Measurements from ENCODE around the gene PRM2.

PRM2 gene

GRCh38 chr16:11259655-11260595 lies 16.4 kb downstream of the PRM2 start:
- no peak for DNase-seq

DNA sequence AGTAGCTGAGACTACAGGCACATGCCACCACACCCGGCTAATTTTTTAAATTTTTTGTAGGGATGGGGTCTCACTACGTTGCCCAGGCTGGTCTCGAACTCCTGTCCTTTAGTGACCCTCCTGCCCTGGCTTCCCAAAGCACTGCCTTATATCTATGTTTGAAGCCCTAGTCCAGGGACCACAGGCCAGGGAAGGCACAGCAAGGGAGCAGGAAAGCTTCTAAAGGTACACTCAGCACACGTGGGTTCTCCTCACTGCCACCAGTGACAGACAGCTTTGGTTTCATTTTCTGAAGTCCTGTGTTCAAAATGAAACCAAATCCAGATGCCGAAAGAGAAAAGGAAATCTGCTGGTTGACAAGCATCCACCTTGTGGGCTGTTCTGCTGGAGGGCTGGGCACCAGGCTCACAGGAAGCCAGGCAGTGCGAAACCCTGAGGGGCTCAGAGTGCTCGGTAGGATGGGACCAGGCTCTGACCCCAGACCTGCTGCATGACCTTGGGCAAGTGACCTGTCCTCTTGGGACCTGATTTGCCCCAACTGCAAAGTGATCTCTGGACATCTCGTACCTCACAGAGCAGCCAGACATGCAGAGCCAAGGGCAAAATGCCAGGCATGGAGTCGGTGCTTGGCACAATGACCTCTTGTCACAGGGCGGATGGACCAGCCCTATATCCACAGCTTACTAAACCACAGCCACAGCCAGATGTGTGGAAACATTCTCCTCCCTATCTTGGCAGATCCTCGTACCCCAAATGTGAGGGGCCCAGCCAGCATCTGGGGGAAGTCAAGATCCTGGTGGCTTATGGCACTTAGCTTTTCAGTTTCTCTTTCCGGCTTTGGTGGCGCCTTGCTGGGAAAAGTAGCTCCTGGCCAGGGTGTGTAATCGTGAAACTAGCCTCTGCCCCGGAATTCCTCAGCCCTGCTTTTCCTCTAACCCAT lies 17.5 kb downstream of the PRM2 start:
- DNase-seq = peak; percentile 6 to 60 (median 32)

DNA sequence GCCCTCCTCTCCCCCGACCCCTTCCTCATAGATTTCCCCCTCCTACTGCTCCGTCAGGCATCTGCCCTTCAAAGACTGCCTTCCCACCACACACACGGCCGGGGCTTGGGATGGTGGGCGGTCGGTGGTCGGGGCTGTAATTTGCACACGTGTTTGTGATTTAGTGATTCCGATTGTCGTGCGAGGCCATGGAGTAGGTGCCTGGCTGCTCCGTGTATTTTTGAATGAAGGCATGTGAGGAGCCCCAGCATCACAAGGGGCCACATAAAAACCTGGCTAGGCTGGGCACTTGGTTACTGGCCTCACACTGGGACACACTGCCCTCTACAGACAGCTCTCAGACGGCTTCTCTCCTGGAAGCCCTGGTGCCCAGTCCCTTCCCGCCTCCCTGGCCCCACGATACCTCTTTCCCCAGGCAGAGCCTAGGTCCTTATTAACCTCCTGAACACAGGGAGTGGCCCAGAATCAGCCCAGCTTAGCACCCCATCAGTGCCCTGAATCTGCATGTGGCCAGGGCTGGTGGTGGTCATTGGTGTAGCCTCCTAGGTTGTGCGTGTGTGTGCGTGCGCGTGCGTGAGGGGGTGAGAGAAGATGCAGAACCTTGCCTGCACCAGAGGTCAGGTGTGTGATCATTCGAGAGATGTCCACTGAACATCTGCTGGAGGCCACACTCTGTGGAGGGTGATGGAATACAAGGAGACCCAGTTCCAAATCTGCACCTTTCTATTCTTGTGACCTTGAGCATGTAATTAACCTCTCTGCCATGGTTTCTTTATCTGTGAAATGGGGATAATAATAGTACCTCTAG lies 18.9 kb downstream of the PRM2 start:
- peak; percentile 15 to 43 (median 30) for DNase-seq

- peak in 4 of 6 experiments; percentile 11 to 49 (median 44) for DNase-seq
Observed at GRCh38 chr16:11256661-11257130, 19.6 kb downstream of the PRM2 start.

- peak; percentile 70 to 90 (median 84) for DNase-seq
Observed at GRCh38 chr16:11255737-11256660, 20.3 kb downstream of the PRM2 start, which contains the start of gene SOCS1. Gene SOCS1 (minus strand): TSS chr16:11256204. CDS start chr16:11255478, 726 bp downstream.

- DNase-seq = peak; percentile 56 to 85 (median 74)
Observed at GRCh38 chr16:11254913-11255736, 21.2 kb downstream of the PRM2 start.

- DNase-seq = peak in 2 of 6 experiments; percentile 39 to 48
Observed at GRCh38 chr16:11253995-11254912, 22.0 kb downstream of the PRM2 start.

DNA sequence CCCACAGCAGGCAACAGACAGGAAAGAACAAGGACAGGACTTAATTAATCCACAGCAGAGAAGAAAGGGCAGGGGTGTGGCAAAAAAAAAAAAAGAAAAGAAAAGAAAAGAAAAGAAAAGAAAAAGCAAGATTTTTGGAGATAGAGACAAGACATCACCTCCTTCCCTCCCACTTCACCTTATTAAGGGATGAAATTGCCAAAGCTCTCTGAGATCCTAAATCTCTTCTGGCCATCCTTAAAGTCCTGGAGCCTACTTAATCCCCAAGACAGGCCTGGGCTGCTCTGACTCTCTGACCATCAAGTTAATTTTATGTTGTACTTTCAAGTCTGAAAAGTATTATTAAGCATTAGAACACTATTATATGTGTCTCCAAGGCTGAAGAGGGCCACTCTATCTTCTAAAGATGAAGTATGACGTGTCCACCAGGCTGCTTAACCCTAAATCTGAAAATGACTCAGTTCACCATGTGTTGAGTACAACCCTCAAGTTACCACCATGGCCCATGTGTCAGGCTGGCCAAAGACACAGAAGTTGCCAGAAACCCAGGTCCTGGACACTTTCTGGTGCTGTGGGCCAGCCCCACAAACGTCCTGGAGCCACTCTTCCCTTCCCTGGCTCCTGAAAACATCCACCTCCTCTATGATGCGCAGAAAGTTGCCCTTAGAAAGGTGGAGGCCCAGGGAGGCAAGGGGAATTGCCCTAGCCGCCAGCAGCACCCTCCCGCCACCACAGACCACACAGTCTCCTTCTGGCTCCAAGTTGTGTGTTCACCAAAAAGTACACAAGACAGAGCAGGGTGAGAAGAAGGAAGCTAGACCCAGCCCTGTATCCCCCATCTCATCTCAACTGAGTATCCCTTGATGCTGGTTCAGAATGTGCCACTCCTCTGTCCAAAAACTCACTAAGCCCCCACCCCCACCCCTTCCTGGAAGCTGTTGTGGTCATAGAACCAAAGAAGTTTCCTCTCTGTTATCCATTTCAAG lies 23.0 kb downstream of the PRM2 start:
- peak in 3 of 6 experiments; percentile 16 to 39 (median 18) for DNase-seq

DNA sequence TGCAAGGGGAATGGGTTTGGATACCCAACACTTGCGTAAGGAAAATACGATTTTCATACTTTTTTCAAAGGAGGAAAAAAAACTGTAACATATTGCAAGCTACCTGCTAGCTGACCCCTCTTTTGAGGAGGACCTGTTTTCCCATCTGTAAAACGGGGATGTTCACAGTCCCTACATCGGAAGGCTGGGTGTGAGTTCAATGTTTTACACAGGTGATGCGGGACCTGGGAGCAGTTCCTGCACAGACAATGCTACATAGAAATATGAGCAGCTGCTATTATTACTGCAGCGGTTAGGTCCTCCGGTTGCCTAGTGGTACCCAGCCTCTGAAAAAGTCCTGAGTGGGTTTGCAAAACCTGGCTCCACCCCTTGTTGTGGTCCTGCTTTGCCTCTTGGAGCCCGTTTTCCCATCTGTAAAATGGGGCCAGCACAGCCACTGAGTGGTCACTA lies 23.8 kb downstream of the PRM2 start:
- no peak for DNase-seq

DNA sequence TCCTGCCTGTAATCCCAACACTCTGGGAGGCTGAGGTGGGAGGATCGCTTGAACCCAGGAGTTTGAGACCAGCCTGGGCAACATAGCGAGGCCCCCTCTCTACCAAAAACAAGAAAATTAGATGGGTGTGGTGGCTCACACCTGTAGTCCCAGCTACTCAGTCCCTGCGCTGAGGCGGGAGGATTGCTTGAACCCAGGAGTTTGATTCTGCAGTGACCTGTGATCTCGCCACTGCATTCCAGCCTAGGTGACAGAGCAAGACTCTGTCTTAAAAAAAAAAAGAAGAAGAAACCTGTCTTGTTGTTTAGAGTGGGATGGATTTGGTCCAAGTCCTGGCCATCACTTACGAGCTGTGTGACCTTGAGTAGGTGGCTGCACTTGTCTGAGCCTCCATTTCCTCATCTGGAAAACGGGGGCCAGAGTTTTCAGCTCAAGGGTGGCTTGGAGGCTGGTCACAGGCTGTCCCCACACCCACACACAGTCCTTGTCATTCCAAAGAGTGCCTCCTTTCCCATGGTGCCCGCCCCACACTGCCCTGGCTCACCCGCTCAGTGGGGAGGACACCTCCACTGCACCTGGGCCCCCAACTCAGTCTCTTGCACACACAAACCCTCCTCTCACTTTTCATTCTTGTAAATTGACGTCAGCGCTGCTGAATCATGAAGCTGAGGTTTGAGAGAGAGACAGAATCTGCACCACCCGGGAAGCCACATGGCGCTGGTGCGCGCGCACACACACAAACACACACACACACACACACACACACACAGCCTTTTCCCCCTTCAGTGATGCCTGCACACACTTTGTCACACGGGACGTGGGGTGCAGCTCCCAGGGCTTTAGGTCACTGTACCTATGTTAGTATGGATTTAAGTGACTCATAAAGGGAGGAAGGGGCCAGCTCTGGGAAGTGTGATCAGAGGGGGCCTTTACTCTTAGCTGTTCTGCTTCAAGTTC lies 24.5 kb downstream of the PRM2 start:
- DNase-seq = peak; percentile 49 to 75 (median 64)

DNA sequence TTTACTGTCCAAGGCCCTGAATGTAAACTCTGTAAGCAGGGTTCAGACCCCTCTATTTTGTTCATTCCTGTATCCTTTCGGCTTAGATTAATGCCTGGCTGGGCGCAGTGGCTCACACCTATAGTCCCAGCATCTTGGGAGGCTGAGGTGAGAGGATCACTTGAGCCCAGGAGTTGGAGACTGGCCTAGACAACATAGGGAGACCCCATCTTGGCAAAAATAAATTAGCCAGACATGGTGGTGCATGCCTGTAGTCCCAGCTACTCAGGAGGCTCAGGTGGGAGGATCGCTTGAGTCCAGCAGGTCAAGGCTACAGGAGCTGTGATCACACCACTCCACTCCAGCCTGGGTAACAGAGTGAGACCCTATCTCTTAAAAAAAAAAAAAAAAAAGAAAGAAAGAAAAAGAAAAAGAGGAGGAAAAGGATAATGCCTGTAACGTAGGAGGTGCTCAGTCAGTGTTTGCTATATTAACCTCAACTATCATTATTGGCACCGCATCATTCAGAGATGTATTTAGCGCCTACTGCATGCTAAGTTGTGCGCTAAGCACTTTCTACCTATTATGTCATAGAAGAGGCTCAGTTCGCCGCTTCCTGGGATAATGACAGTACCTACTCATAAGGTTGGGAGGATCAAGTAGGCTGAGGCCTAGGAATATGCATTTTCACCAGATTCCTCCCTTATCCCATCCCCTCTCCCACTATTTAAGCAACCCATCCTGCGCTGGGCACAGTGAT lies 25.3 kb downstream of the PRM2 start:
- peak in 1 of 6 experiments; percentile 16 for DNase-seq

- no peak for DNase-seq
Observed at GRCh38 chr16:11250091-11250785, 26.0 kb downstream of the PRM2 start.

DNA sequence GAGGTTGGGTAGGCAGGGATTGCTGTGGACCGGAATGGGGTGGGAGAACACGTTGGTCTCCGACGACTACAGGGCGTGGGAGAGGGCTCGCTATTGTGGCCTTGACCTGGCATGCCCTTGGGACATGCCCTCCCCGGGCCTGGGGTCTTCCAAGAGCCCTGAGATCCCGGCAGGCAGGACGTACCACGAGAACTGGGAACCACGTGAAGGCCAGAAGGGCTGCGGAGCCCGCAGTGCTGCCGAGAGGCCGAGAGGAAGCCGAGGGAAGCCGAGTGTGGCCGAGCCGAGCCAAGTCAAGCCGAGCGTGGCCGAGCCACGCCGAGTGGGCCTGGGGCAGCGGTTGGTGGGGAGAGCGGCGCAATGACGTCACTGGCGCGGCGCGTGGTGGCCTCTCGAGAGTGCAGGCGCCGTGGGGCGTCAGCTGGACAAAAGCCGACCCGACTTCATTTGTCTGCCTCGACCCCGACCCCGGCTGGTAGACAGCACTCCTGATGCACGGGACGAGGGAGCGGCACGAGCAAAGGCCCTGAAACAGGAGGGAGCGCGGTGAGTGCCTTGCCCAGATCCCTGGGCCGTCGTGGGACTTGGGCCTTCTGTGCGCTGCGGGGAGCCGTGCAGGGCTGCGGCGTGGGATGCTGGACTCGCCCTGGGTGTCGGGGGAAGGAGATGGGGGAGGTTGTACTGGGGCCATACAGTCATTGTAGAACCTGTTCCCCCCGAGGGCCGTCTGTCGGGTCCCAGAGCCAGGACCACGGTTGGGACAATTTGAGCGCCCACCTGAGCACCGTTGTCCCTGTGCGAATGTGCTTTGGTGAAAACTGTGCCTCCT lies 26.8 kb downstream of the PRM2 start:
- DNase-seq = no peak

DNA sequence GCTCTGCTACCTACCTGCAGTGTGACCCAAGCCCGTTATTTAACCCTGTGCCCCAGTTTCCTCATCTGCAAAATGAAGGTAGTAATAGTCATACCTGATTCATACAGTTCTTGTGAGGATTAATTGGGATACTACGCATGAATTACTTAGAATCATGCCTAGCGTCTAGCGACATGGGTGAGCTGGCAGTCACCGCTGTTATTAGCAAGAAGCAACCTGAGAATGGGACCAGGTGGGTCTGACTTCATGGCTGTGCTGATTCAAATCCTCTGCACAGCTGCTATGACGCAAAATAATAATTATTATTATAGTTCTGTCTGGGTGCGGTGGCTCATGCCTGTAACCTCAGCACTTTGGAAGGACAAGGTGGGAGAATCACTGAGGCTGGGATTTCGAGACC lies 28.1 kb downstream of the PRM2 start:
- DNase-seq = no peak
